ENCODE measurements around the gene PLEKHN1. TPM values are rescaled to one million over a fixed set of nuclear protein-coding genes. Genes with fewer than 3 reads are reported as not detected.

The PLEKHN1 gene
- total RNA-seq, 2 experiments from 2014 or later: 1.1 to 1.4 TPM

- Mint-ChIP-seq H3K9me3 (ENCODE audit: low read depth) (no peaks in the 10 kb centered on the region), H3K36me3 (ENCODE audit: low read depth) (peaks cover 18% of the 10 kb centered on the region), H3K27ac (no peak overlapping the region), H3K27me3 (no peaks in the 10 kb centered on the region), H3K4me1 (peaks cover 18% of the 10 kb centered on the region), H3K4me3 (peak overlapping the region; percentile 82)
- ChIA-PET POLR2A (no interaction called here), CTCF (interaction anchor here (1.1 kb wide), 1 partner anchor 23 kb away, joined by 3 read pairs; no protein-coding TSS in a partner anchor)
- ATAC-seq: peak; percentile 2
- no peak for DNase-seq
- intact Hi-C loops (cut with DNase I, micrococcal nuclease): loop anchor here (1.0 to 10.0 kb wide), 7 partner anchors 41 to 348 kb away; partner anchors contain the start of genes AGRN (in 1 of the 2), C1orf159 (in 1 of the 2) and PUSL1 (in 1 of the 2)
These were observed 6.4 kb upstream of the PLEKHN1 start for GRCh38 chr1:959731-960362.

DNA sequence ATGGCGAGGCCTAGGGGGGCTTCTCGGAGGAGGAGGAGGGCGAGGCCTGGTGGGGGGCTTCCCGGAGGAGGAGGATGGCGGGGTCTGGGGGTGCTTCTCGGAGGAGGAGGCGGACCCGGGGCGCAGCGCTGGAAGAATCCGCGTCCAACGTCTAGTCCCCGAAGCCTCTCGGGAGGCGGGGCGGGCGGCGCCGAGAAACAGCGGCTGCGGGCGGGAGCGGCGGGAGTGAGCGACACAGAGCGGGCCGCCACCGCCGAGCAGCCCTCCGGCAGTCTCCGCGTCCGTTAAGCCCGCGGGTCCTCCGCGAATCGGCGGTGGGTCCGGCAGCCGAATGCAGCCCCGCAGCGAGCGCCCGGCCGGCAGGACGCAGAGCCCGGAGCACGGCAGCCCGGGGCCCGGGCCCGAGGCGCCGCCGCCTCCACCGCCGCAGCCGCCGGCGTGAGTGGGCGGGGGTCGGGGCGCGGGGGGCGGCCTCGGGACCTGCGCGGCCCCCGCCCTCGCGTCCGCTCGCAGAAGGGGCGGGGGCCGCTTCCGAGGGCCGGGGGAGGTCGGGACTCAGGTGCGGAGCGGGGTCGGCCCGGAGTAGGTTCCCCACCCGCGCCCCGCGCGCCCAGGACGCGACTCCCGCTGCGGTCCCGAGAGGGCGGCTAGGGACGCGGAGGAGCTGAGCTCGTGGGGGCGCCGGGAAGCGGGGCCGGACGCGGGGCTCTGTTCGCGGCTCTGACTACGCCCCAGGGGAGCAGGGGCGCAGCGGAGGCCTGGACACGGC, 5.7 kb upstream of the PLEKHN1 start, which contains the start of gene KLHL17:
Gene KLHL17 (plus strand): TSS at position 222 of the 769 bp plus-strand sequence. CDS start 110 bp downstream, at position 332.
- Mint-ChIP-seq H3K4me1 (peaks cover 19% of the 10 kb centered on the region), H3K27me3 (no peaks in the 10 kb centered on the region), H3K9me3 (ENCODE audit: low read depth) (no peaks in the 10 kb centered on the region), H3K27ac (no peak within 1 kb of the TSS), H3K36me3 (ENCODE audit: low read depth) (peaks cover 11% of the 10 kb centered on the region), H3K4me3 (peak within 1 kb of the TSS; percentile 82)
- POLR2A ChIA-PET: no interaction called here
- intact Hi-C loops (cut with DNase I, micrococcal nuclease): loop anchor here (1.0 to 10.0 kb wide), 2 partner anchors 64 to 99 kb away; partner anchors contain the start of gene AGRN (in 1 of the 2)
- peak; percentile 91 for DNase-seq
- ATAC-seq: peak; percentile 72
- CTCF ChIA-PET: no interaction called here

DNA sequence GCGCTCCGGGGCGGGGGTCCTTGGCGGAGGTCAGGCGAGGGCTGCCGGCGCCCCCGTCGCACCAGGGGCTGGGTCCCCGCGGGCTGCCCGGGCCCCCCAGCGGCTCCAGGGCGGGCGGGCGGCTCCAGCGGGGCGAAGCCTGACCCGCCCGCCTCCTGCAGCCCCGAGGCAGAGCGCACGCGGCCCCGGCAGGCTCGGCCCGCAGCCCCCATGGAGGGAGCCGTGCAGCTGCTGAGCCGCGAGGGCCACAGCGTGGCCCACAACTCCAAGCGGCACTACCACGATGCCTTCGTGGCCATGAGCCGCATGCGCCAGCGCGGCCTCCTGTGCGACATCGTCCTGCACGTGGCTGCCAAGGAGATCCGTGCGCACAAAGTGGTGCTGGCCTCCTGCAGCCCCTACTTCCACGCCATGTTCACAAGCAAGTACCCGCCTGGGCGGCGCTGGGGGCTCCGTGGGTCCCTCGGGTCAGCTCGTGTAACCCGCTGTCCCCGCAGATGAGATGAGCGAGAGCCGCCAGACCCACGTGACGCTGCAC, 5.1 kb upstream of the PLEKHN1 start:
- no peaks in the 10 kb centered on the region for H3K27me3 Mint-ChIP-seq
- ChIA-PET CTCF (no interaction called here), POLR2A (no interaction called here)
- H3K4me1 Mint-ChIP-seq: peaks cover 23% of the 10 kb centered on the region
- intact Hi-C loops (cut with DNase I, micrococcal nuclease): loop anchor here in 1 of 2 experiments (10.0 kb wide), 1 partner anchor 64 kb away; the partner anchor contains the start of gene AGRN
- no peak overlapping the region for H3K27ac Mint-ChIP-seq
- no peak for DNase-seq
- peak overlapping the region; percentile 56 for H3K4me3 Mint-ChIP-seq
- H3K9me3 Mint-ChIP-seq (ENCODE audit: low read depth): no peaks in the 10 kb centered on the region
- ATAC-seq: no peak
- H3K36me3 Mint-ChIP-seq (ENCODE audit: low read depth): peaks cover 10% of the 10 kb centered on the region

GRCh38 chr1:962381-963300, 3.6 kb upstream of the PLEKHN1 start:
- peaks cover 2% of the 10 kb centered on the region for H3K36me3 Mint-ChIP-seq (ENCODE audit: low read depth)
- ChIA-PET POLR2A (no interaction called here), CTCF (no interaction called here)
- DNase-seq (no peak), ATAC-seq (no peak)
- intact Hi-C loops (cut with DNase I, micrococcal nuclease): loop anchor here in 1 of 2 experiments (10.0 kb wide), 1 partner anchor 62 kb away; the partner anchor contains the start of gene AGRN
- H3K4me1 Mint-ChIP-seq: peaks cover 17% of the 10 kb centered on the region
- H3K27me3 Mint-ChIP-seq: no peaks in the 10 kb centered on the region
- peak overlapping the region; percentile 56 for H3K4me3 Mint-ChIP-seq
- no peak overlapping the region for H3K27ac Mint-ChIP-seq
- H3K9me3 Mint-ChIP-seq (ENCODE audit: low read depth): no peaks in the 10 kb centered on the region

DNA sequence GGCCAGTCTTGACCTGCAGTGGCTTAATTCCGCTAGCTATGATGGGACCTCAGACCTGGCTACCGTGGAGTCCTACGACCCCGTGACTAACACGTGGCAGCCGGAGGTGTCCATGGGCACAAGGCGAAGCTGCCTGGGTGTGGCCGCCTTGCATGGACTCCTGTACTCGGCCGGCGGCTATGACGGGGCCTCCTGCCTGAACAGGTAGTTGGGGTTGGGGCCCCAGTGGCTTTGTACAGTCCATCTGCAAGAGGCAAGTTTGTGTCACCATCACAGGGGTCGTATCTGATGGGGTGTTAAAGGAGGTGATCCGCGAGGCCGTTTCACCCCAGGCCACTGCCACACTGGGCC, 3.0 kb upstream of the PLEKHN1 start:
- CTCF ChIA-PET: interaction anchor here (0.9 kb wide), 1 partner anchor 43 kb away, joined by 4 read pairs; no protein-coding TSS in a partner anchor
- no peak overlapping the region for H3K4me3 Mint-ChIP-seq

GRCh38 chr1:963746-964525, 2.3 kb upstream of the PLEKHN1 start:
- ATAC-seq (no peak), DNase-seq (no peak)
- Mint-ChIP-seq H3K36me3 (ENCODE audit: low read depth) (no peaks in the 10 kb centered on the region), H3K27me3 (peaks cover 4% of the 10 kb centered on the region), H3K4me1 (peaks cover 10% of the 10 kb centered on the region), H3K27ac (no peak overlapping the region), H3K9me3 (ENCODE audit: low read depth) (no peaks in the 10 kb centered on the region), H3K4me3 (no peak overlapping the region)
- ChIA-PET CTCF (interaction anchor here (0.9 kb wide), 1 partner anchor 43 kb away, joined by 4 read pairs; no protein-coding TSS in a partner anchor), POLR2A (no interaction called here)
- intact Hi-C loops (cut with DNase I, micrococcal nuclease): loop anchor here in 1 of 2 experiments (10.0 kb wide), 1 partner anchor 61 kb away; the partner anchor contains the start of gene AGRN

More for the DNA sequence above, 3.0 kb upstream of the PLEKHN1 start:
- POLR2A ChIA-PET: no interaction called here
- ATAC-seq: no peak
- DNase-seq: no peak
- Mint-ChIP-seq H3K36me3 (ENCODE audit: low read depth) (no peaks in the 10 kb centered on the region), H3K9me3 (ENCODE audit: low read depth) (no peaks in the 10 kb centered on the region), H3K27ac (no peak overlapping the region), H3K4me1 (peaks cover 12% of the 10 kb centered on the region), H3K27me3 (peaks cover under 1% of the 10 kb centered on the region)
- intact Hi-C loops (cut with DNase I, micrococcal nuclease): loop anchor here in 1 of 2 experiments (10.0 kb wide), 1 partner anchor 62 kb away; the partner anchor contains the start of gene AGRN

- ChIA-PET POLR2A (no interaction called here), CTCF (no interaction called here)
- H3K27ac Mint-ChIP-seq: no peak overlapping the region
- no peak overlapping the region for H3K4me3 Mint-ChIP-seq
- H3K4me1 Mint-ChIP-seq: peaks cover 10% of the 10 kb centered on the region
- intact Hi-C loops (cut with DNase I, micrococcal nuclease): loop anchor here in 1 of 2 experiments (10.0 kb wide), 1 partner anchor 60 kb away; the partner anchor contains the start of gene AGRN
- DNase-seq (no peak), ATAC-seq (no peak)
- H3K9me3 Mint-ChIP-seq (ENCODE audit: low read depth): no peaks in the 10 kb centered on the region
- peaks cover 11% of the 10 kb centered on the region for H3K27me3 Mint-ChIP-seq
- no peaks in the 10 kb centered on the region for H3K36me3 Mint-ChIP-seq (ENCODE audit: low read depth)
These were observed 1.4 kb upstream of the PLEKHN1 start for GRCh38 chr1:964691-965525.

- intact Hi-C loops (cut with DNase I, micrococcal nuclease): loop anchor here in 1 of 2 experiments (10.0 kb wide), 1 partner anchor 59 kb away; the partner anchor contains the start of gene AGRN
- ATAC-seq (no peak), DNase-seq (no peak)
- H3K4me1 Mint-ChIP-seq: peaks cover 10% of the 10 kb centered on the region
- ChIA-PET CTCF (no interaction called here), POLR2A (no interaction called here)
- H3K9me3 Mint-ChIP-seq (ENCODE audit: low read depth): no peaks in the 10 kb centered on the region
- no peaks in the 10 kb centered on the region for H3K36me3 Mint-ChIP-seq (ENCODE audit: low read depth)
- no peak overlapping the region for H3K27ac Mint-ChIP-seq
- H3K4me3 Mint-ChIP-seq: no peak overlapping the region
- H3K27me3 Mint-ChIP-seq: peaks cover 11% of the 10 kb centered on the region
These were observed 652 bp upstream of the PLEKHN1 start for GRCh38 chr1:965526-966134.

DNA sequence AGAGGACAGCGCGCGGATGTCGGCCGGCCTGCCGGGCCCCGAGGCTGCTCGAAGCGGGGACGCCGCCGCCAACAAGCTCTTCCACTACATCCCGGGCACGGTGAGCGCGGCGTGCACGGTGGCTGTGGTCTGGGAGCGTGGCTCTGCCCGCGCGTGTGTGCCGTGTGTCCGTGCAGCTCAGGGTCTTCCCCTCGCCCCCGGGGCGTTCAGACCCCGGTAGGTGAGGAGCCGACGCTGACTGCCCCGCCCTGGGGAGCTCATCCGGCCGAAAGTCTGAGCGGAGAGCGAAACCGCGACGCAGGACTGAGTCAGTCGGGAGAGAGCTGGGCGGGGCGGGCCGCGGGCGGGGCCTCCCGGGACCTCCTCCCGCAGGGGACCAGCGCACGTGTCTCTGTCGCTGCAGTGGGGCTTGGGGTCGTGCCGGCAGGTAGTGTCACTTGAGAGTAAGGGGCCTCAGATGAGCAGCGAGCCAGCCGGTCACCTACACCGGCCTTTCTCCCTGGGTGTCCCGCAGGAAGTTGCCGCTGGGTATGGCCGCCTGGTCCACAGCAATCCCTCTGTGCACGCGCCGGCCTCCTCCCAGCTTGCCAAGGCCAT, 520 bp downstream of the PLEKHN1 start:
- intact Hi-C loops (cut with DNase I, micrococcal nuclease): loop anchor here in 1 of 2 experiments (10.0 kb wide), 1 partner anchor 58 kb away; the partner anchor contains the start of gene AGRN
- no peak overlapping the region for H3K27ac Mint-ChIP-seq

More for the DNA sequence above, 520 bp downstream of the PLEKHN1 start:
- POLR2A ChIA-PET: no interaction called here
- Mint-ChIP-seq H3K4me1 (peaks cover 5% of the 10 kb centered on the region), H3K9me3 (ENCODE audit: low read depth) (no peaks in the 10 kb centered on the region), H3K27me3 (peaks cover 11% of the 10 kb centered on the region), H3K4me3 (peak overlapping the region; percentile 68), H3K36me3 (ENCODE audit: low read depth) (no peaks in the 10 kb centered on the region)
- DNase-seq (peak; percentile 92), ATAC-seq (peak; percentile 93)
- CTCF ChIA-PET: interaction anchor here (0.6 to 1.6 kb wide), 3 partner anchors 10 to 47 kb away, joined by 3 to 5 read pairs (median 3); partner anchors contain the start of gene ISG15

All from activated CD4-positive, alpha-beta T cell treated with anti-CD3 and anti-CD28 coated beads for 36 hours (primary cell).